K562 (cell line): ENCODE data around the gene ADAP2. TPM values are rescaled to one million over a fixed set of nuclear protein-coding genes. Genes with fewer than 3 reads are reported as not detected.
A peak's percentile ranks its signal among the peaks of the same experiment; 100 is the strongest.
"Not testable (repeated sequence)": the region's sequence is repeated elsewhere in the genome, so short reads cannot be mapped to it uniquely, and the experiment has no call there.

Source experiments
- ATAC-seq: fragments of 200-7000 bp; cut with Tn5 transposase; 3 replicates; pipeline ENCODE4 v1.9.1; 2020; ENCODE audit warnings: moderate library complexity
- BruUV-seq: library from RNA; stranded (reverse); fragments of 400-500 nt; replicated peaks from 2 replicates; lab custom pipeline; 2021; lab: Mats Ljungman, UMichigan
- CTCF ChIA-PET: fragments of 300-600 bp; formaldehyde crosslinking; extraction: SDS; loops from one replicate; lab custom pipeline; 2021; ENCODE audit warnings: low intra/inter-chr PET ratio; lab: Yijun Ruan, JAX
- POLR2A ChIA-PET: fragments of 300-600, 350-650 bp; sonication (Branson Sonifier 250); formaldehyde crosslinking; extraction: SDS; loops from one replicate; lab custom pipeline; 2021; ENCODE audit warnings: antibody characterized with exemption, inconsistent platforms; lab: Yijun Ruan, JAX
- DNase-seq, 4 experiments: peaks; one replicate each; pipeline versions ENCODE4 v3.0.0 to v3.0.0-alpha.2; 2011 to 2018; ENCODE audit warnings: low spot score in 3 of 4, mixed read lengths in 3 of 4; ENCODE audit errors: extremely low read depth in 1 of 4
- FAIRE-seq: peaks from 2 replicates; lab custom pipeline; 2011; peaks lifted over from hg19 to GRCh38; lab: Jason Lieb, UNC
- H2AFZ ChIP-seq: 2 replicates; pipeline ENCODE4 v1.6.0; 2011; ENCODE audit warnings: low read depth, low read length, control low read depth, inconsistent platforms
- H3K27ac ChIP-seq: fragments of 200-600 bp; 3 replicates; pipeline ENCODE4 v1.8.0; 2011; ENCODE audit warnings: low read depth, mild to moderate bottlenecking, control low read depth, inconsistent platforms, low read length, moderate library complexity, mixed read lengths; ENCODE audit errors: extremely low read depth
- H3K27me3 ChIP-seq, 2 experiments: fragments of 300-600 bp in 1 of 2; 2 replicates in 1 of 2; 3 replicates in 1 of 2; pipeline versions ENCODE4 v1.6.0 to v1.8.0; 2011; ENCODE audit warnings: inconsistent platforms in 2 of 2, low read length in 2 of 2, mild to moderate bottlenecking in 1 of 2, mixed read lengths in 1 of 2, moderate library complexity in 1 of 2; ENCODE audit not compliant: control insufficient read depth in 2 of 2, insufficient read depth in 2 of 2
- H3K36me3 ChIP-seq: fragments of 300-600 bp; 3 replicates; pipeline ENCODE4 v1.8.0; 2011; ENCODE audit warnings: mild to moderate bottlenecking, low read length, inconsistent platforms; ENCODE audit not compliant: control insufficient read depth, insufficient read depth
- H3K4me1 ChIP-seq, 2 experiments: fragments of 200-600 bp in 1 of 2; replicated peaks in 1 of 2; 2 replicates in 1 of 2; 3 replicates in 1 of 2; pipeline versions ENCODE4 v1.5.1 to v1.8.0; 2011; ENCODE audit warnings: inconsistent platforms in 2 of 2, low read length in 2 of 2, mild to moderate bottlenecking in 1 of 2, mixed read lengths in 1 of 2, moderate library complexity in 1 of 2; ENCODE audit not compliant: control insufficient read depth in 2 of 2, insufficient read depth in 2 of 2
- H3K4me2 ChIP-seq: 2 replicates; pipeline ENCODE4 v1.6.1; 2011; ENCODE audit warnings: low read length, control low read depth, inconsistent platforms, mixed read lengths; ENCODE audit not compliant: insufficient read depth
- H3K4me3 ChIP-seq: fragments of 200-600 bp; sonication (generic), shearing (Covaris generic); 2 replicates; pipeline ENCODE4 v1.5.1; 2016; ENCODE audit warnings: control low read depth, inconsistent platforms
- H3K79me2 ChIP-seq: fragments of 200-600 bp; 3 replicates; pipeline ENCODE4 v1.8.0; 2011; ENCODE audit warnings: low read length, inconsistent platforms; ENCODE audit not compliant: control insufficient read depth, insufficient read depth
- H3K9ac ChIP-seq, 2 experiments: 2 replicates each; pipeline versions ENCODE4 v1.6.0 to v1.6.1; 2011; ENCODE audit warnings: low read depth in 2 of 2, low read length in 2 of 2, control low read depth in 1 of 2, inconsistent platforms in 1 of 2, mild to moderate bottlenecking in 1 of 2, mixed read lengths in 1 of 2; ENCODE audit not compliant: insufficient read depth in 1 of 2
- H3K9me1 ChIP-seq: one replicate; pipeline ENCODE4 v1.6.0; 2011; ENCODE audit warnings: inconsistent platforms, mild to moderate bottlenecking, low read length, moderate library complexity; ENCODE audit not compliant: control insufficient read depth, insufficient read depth
- H3K9me3 ChIP-seq: replicated peaks from 2 replicates; pipeline ENCODE4 v1.5.1; 2011; ENCODE audit warnings: low read depth, low read length, inconsistent platforms; ENCODE audit not compliant: control insufficient read depth, insufficient read depth
- H4K20me1 ChIP-seq: replicated peaks from 2 replicates; pipeline ENCODE4 v1.6.1; 2011; ENCODE audit warnings: low read length, inconsistent platforms, mixed read lengths; ENCODE audit not compliant: control insufficient read depth, insufficient read depth
- ARNT ChIP-seq, 2 experiments: fragments of 450-650 bp; IDR thresholded peaks; 2 replicates each; pipeline ENCODE4 v1.6.1; 2016; ENCODE audit warnings: mild to moderate bottlenecking in 1 of 2
- CCAR2 ChIP-seq: fragments of 200-400 bp; formaldehyde crosslinking; IDR thresholded peaks from 2 replicates; pipeline ENCODE4 v1.6.1; 2017; ENCODE audit warnings: mild to moderate bottlenecking, low read depth, low read length
- CTCF ChIP-seq, 3 experiments: IDR thresholded peaks in 2 of 3; conservative IDR thresholded peaks in 1 of 3; 2 replicates each; pipeline ENCODE4 v1.5.1; 2011 to 2012; ENCODE audit warnings: low read length in 3 of 3, mild to moderate bottlenecking in 3 of 3, control low read depth in 2 of 3, improper control_type of control experiment in 1 of 3, inconsistent platforms in 1 of 3, low read depth in 1 of 3, mixed read lengths in 1 of 3, moderate library complexity in 1 of 3; ENCODE audit not compliant: insufficient read depth in 2 of 3
- ETV1 ChIP-seq: fragments of 450-650 bp; conservative IDR thresholded peaks from 2 replicates; pipeline ENCODE4 v1.6.1; 2016; ENCODE audit warnings: missing genetic modification characterization, control low read depth, low read depth, missing compliant biosample characterization
- FOXA1 ChIP-seq: fragments of 450-650 bp; IDR thresholded peaks from 2 replicates; pipeline ENCODE4 v1.6.1; 2016; ENCODE audit warnings: mild to moderate bottlenecking, borderline replicate concordance
- GTF3C2 ChIP-seq: IDR thresholded peaks from 3 replicates; pipeline ENCODE4 v1.6.1; 2011; ENCODE audit warnings: borderline replicate concordance, mild to moderate bottlenecking, moderate library complexity; ENCODE audit not compliant: insufficient read length; ENCODE audit errors: extremely low read depth
- KLF16 ChIP-seq: IDR thresholded peaks from 2 replicates; pipeline ENCODE4 v1.6.1; 2016; ENCODE audit warnings: antibody characterized with exemption
- MAX ChIP-seq: sonication (generic); formaldehyde crosslinking; IDR thresholded peaks from 2 replicates; pipeline ENCODE4 v1.9.0; 2022; ENCODE audit warnings: mild to moderate bottlenecking, missing genetic modification reagents
- SAFB ChIP-seq: fragments of 200-400 bp; formaldehyde crosslinking; IDR thresholded peaks from 2 replicates; pipeline ENCODE4 v1.6.1; 2017; ENCODE audit warnings: low read depth, low read length, borderline replicate concordance
- TGIF2 ChIP-seq: sonication (generic); formaldehyde crosslinking; IDR thresholded peaks from 2 replicates; pipeline ENCODE4 v1.8.1; 2022; ENCODE audit warnings: mild to moderate bottlenecking, missing genetic modification reagents, moderate library complexity
- ZNF384 ChIP-seq: IDR thresholded peaks from 2 replicates; pipeline ENCODE4 v1.6.1; 2012; ENCODE audit warnings: low read depth, low read length, improper control_type of control experiment
- ZNF408 ChIP-seq: fragments of 250-450 bp; sonication (Bioruptor Pico); IDR thresholded peaks from 2 replicates; pipeline ENCODE4 v1.4.0; 2020; ENCODE audit warnings: low read depth, mild to moderate bottlenecking, moderate library complexity
- WGBS: fragments of 100-300 bp; shearing (Covaris generic); methylation state at CpG from one replicate; pipeline ENCODE4 v1.1.6; 2016; ENCODE audit warnings: low coverage, mixed read lengths; ENCODE audit not compliant: insufficient coverage; ENCODE audit errors: missing lambda C conversion rate; 5-methylcytosine and 5-hydroxymethylcytosine counted together
- in situ Hi-C: fragments of 300-500 bp; cut with MboI; formaldehyde crosslinking; loops from 4 replicates; pipeline ENCODE4 v1.15.0; 2018; ENCODE audit warnings: inconsistent platforms, mixed read lengths
- intact Hi-C: fragments of 100-400 bp; cut with micrococcal nuclease; formaldehyde crosslinking; loops from 2 replicates; pipeline ENCODE4 v1.14.2; 2022
- polyA plus RNA-seq, 8 experiments: library from polyadenylated mRNA; depleted of rRNA in 4 of 8; stranded (reverse) in 5 of 8; unstranded in 3 of 8; fragments of >200 nt; fragmentation: Nextera tagmentation in 2 of 8; fragmentation: Illumina TruSeq in 1 of 8; extraction: Ambion mirVana in 2 of 8; extraction: Trizol in 1 of 8; gene quantifications; 2 replicates each; pipeline versions ENCODE4 v1.2.1 to v1.2.3, GENCODE V29; 2011 to 2014; ENCODE audit warnings: inconsistent platforms in 1 of 8, missing spikeins in 1 of 8
- total RNA-seq, 7 experiments: library from RNA; depleted of rRNA in 6 of 7; stranded (reverse); fragments of >200 nt in 6 of 7; fragmentation: Illumina TruSeq in 2 of 7; extraction: Trizol in 2 of 7; gene quantifications; 2 replicates each; pipeline versions ENCODE4 v1.2.1 to v1.2.3, GENCODE V29; 2011 to 2021; ENCODE audit warnings: low replicate concordance in 1 of 7

ADAP2 gene
- total and polyA plus RNA-seq, 9 of the 15 experiments (the other 6 are each of a cell fraction or from before 2014, with no cell fraction given): 0.06 to 0.73 (median 0.23) TPM; not detected in 5

GRCh38 chr17:30965686-30966085 lies 43.9 kb downstream of the ADAP2 start:
- TF ChIP-seq CTCF (IDR thresholded peaks at IDR 0.05 in 2 of 3, conservative IDR thresholded peaks at IDR 0.05 in 1 of 3; ENCODE audit: insufficient read depth in 2 of 3, low read depth in 1 of 3, low read length in 3 of 3): no peak
- TF ChIP-seq KLF16: no peak
- TF ChIP-seq MAX: no peak
- no peak for TF ChIP-seq TGIF2 (CRISPR knock-in tag)
- TF ChIP-seq ZNF408 (CRISPR knock-in tag): no peak
- no peak for TF ChIP-seq FOXA1
- no peak for TF ChIP-seq ARNT (IDR thresholded peaks at IDR 0.05)
- TF ChIP-seq ETV1: no peak
- no peak for TF ChIP-seq GTF3C2
- no peak for TF ChIP-seq CCAR2
- TF ChIP-seq ZNF384: no peak
- TF ChIP-seq SAFB: no peak
- TF ChIP-seq, all 486 proteins: peak for 0
- ChIA-PET POLR2A (no interaction called here), CTCF (no interaction called here)
- no peak overlapping the region for H3K9ac ChIP-seq
- in situ Hi-C loops: no loop called here
- H3K4me2 ChIP-seq: no peak overlapping the region
- no peak overlapping the region for H3K27ac ChIP-seq
- no peaks in the 10 kb centered on the region for H3K9me1 ChIP-seq
- H4K20me1 ChIP-seq: no peaks in the 10 kb centered on the region
- H2AFZ ChIP-seq: no peak overlapping the region
- H3K4me1 ChIP-seq: peaks cover 0 to 3% of the 10 kb centered on the region in 2 experiments; a peak in 1 of 5 replicates
- no peaks in the 10 kb centered on the region for H3K9me3 ChIP-seq
- H3K27me3 ChIP-seq: no peaks in the 10 kb centered on the region
- ATAC-seq (no peak), DNase-seq (no peak), FAIRE-seq (no peak)
- no TSS peak for BruUV-seq
- H3K4me3 ChIP-seq: no peak overlapping the region
- intact Hi-C loops: no loop called here
- H3K79me2 ChIP-seq: no peaks in the 10 kb centered on the region
- 48% methylated on average over 3 of the region's 3 CpGs for WGBS
- H3K36me3 ChIP-seq: no peaks in the 10 kb centered on the region

- CTCF ChIA-PET, H4K20me1 ChIP-seq, FAIRE-seq, H3K4me2 ChIP-seq, in situ Hi-C loops, H3K27me3 ChIP-seq, H3K27ac ChIP-seq, H3K36me3 ChIP-seq, H3K4me1 ChIP-seq, DNase-seq, BruUV-seq, H3K4me3 ChIP-seq, H3K9me3 ChIP-seq, H3K79me2 ChIP-seq, H3K9me1 ChIP-seq, H3K9ac ChIP-seq, intact Hi-C loops: not testable (repeated sequence)
- 75% methylated on average over 9 of the region's 13 CpGs for WGBS
- peak overlapping the region; percentile 64; the same call in 1 of the 2 replicates for H2AFZ ChIP-seq
- peak; percentile 19; the same call in 1 of the 3 replicates for ATAC-seq
- POLR2A ChIA-PET: interaction anchor here (0.6 to 1.9 kb wide), 3 partner anchors 17 to 266 kb away, joined by 3 to 5 read pairs (median 3); partner anchors contain the start of gene TEFM
These were observed 46.2 kb downstream of the ADAP2 start for GRCh38 chr17:30967911-30968310.
